HEK293T (cell line): ENCODE results near the gene ATG2A.

ENCODE experiments used
- ELF4 ChIP-seq: fragments of 450-650 bp; IDR thresholded peaks from 2 replicates; pipeline ENCODE4 v1.6.1; 2017; ENCODE audit warnings: antibody characterized with exemption
- HDGF ChIP-seq: fragments of 450-650 bp; IDR thresholded peaks from 2 replicates; pipeline ENCODE4 v1.6.1; 2017; ENCODE audit warnings: antibody characterized with exemption, borderline replicate concordance
- TARDBP ChIP-seq: fragments of 450-650 bp; IDR thresholded peaks from 2 replicates; pipeline ENCODE4 v1.6.1; 2016

DNA sequence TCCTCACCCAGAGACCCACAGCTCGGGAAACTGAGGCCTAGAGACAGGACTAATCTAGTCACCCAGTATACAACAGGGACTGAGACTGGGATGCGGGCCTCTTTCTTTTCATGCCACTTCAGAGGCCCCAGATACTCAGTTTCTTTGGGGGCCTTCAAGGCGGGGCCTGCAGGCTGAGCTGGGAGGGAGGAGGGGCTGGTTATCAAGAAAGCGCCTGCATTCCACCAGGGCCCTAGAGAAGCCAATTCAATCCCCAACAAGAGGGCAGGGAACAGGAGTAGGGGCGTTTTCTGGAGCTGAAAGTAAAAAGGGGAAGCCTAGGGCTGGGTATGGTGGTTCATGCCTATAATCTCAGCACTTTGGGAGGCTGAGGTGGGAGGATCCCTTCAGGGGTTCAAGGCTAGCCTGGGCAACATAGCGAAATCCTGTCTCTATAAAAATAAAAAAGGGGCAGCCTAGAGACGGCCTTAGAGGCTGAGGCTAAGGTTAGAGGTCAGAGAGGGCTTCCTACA lies 1.6 kb downstream of the ATG2A start:
- TF ChIP-seq HDGF (no peak), TARDBP (no peak), ELF4 (no peak)
